Activated T-helper 1 cell treated with anti-CD3 and anti-CD28 coated beads, Interleukin-12 subunit alpha, Interleukin-12 subunit beta, Interleukin-2, Interleukin-4 antibody, amounts not matched to agents 30 ng/mL and 10 ng/mL and 1 ng/mL, durations not matched to agents 14 hours and 24 hours and 36 hours (primary cell): Measurements from ENCODE around the gene TFDP2. TPM values are rescaled to one million over a fixed set of nuclear protein-coding genes. Genes with fewer than 3 reads are reported as not detected.
"Not testable (repeated sequence)": the region's sequence is repeated elsewhere in the genome, so short reads cannot be mapped to it uniquely, and the experiment has no call there.

Experiments
- DNase-seq: peaks from one replicate; pipeline ENCODE4 v3.0.0; 2021; ENCODE audit warnings: low spot score
- H3K27ac Mint-ChIP-seq: one replicate; pipeline ENCODE4 v1.8.0; 2021; ENCODE audit warnings: mild to moderate bottlenecking, mixed read lengths
- H3K27me3 Mint-ChIP-seq: one replicate; pipeline ENCODE4 v1.8.0; 2022; ENCODE audit warnings: mild to moderate bottlenecking, moderate library complexity, mixed read lengths; ENCODE audit not compliant: insufficient read depth
- H3K36me3 Mint-ChIP-seq: one replicate; pipeline ENCODE4 v1.8.0; 2021; ENCODE audit warnings: low read depth, mixed read lengths
- H3K4me1 Mint-ChIP-seq: one replicate; pipeline ENCODE4 v1.8.0; 2021; ENCODE audit warnings: low read depth, mixed read lengths
- H3K4me3 Mint-ChIP-seq: one replicate; pipeline ENCODE4 v1.8.0; 2021; ENCODE audit warnings: mild to moderate bottlenecking, moderate library complexity, mixed read lengths
- H3K9me3 Mint-ChIP-seq: one replicate; pipeline ENCODE4 v1.8.0; 2021; ENCODE audit warnings: mixed read lengths
- intact Hi-C: fragments of 100-400 bp; cut with micrococcal nuclease; formaldehyde crosslinking; loops from one replicate; pipeline ENCODE4 v1.15.1; 2024
- total RNA-seq: library from RNA; stranded (reverse); gene quantifications from 2 replicates; pipeline ENCODE4 v1.2.3, GENCODE V29; 2022

Gene TFDP2
- total RNA-seq, 1 donor from 2014 or later: 19.7 TPM

DNA sequence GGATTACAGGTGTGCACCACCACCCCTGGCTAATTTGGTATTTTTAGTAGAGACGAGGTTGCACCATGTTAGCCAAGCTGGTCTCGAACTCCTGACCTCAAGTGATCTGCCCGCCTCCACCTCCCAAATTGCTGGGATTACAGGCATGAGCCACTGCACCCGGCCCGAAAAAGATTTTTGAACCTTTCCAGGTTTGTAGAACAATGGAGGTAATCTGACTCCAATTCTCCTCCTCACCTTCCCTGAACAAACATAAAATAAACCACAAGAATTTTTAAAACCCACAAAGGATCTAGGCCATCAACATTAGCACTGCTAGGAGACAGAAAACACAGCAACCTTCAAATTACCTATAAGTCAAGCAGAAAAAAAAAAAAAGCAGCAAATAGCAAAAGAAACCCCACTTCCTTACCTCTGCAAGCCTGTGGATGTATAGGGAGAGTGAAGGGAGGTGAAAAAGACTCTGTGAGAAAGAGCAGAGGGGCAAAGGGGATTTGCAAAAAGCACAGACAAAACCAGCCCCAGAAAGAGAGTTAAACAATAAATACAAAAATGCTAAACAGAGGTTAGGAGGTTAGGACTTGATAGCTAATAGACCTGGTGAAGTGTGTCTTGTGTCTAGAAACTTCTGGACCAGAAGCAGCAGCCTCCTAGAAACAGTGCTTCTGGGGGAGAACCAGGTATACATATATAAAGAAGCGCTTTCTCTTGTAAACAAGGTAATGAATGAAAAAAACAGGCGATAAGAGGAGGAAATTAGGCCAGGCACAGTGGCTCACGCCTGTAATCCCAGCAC is 32.1 kb downstream of the TFDP2 start:
- intact Hi-C loops: no loop called here
- Mint-ChIP-seq H3K27me3 (no peaks in the 10 kb centered on the region), H3K27ac (no peak overlapping the region), H3K4me1 (no peaks in the 10 kb centered on the region), H3K4me3 (no peak overlapping the region), H3K9me3 (no peaks in the 10 kb centered on the region), H3K36me3 (no peaks in the 10 kb centered on the region)
- DNase-seq: no peak

DNA sequence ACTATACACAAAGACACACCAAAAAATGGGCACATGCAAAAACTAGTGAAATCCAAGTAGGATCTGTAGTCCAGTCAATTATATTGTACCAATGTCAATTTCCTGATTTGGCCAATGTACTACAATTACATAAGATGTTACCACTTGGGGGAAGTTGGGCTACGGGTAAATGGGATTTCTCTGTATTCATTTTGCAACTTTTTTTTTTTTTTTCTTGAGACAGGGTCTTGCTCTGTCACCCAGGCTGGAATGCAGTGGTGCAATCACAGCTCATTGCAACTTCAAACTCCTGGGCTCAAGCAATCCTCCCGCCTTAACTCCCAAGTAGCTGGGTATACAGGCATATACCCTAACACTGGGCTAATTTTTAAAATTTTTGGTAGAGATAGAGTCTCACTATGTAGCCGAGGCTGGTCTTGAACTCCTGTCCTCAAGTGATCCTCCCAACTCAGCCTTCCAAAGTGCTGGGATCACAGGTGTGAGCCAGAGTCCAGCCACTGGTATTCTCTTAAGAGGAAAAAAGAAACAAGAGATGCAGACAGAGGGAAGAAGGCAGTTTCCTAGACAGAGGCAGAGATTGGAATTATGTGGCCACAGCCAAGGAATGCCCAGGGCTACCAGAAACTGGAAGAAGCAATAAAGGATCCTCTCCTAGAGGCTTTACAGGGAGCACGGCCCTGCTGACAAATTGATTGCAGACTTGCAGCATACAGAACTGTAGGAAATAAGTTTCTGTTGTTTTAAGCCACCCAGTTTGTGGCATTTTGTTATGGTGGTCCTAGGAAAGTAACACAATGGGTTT is 33.3 kb downstream of the TFDP2 start:
- no peaks in the 10 kb centered on the region for H3K27me3 Mint-ChIP-seq
- no peak overlapping the region for H3K27ac Mint-ChIP-seq
- no peaks in the 10 kb centered on the region for H3K9me3 Mint-ChIP-seq
- no peak overlapping the region for H3K4me3 Mint-ChIP-seq
- DNase-seq: no peak
- intact Hi-C loops: no loop called here
- H3K4me1 Mint-ChIP-seq: no peaks in the 10 kb centered on the region
- no peaks in the 10 kb centered on the region for H3K36me3 Mint-ChIP-seq

DNA sequence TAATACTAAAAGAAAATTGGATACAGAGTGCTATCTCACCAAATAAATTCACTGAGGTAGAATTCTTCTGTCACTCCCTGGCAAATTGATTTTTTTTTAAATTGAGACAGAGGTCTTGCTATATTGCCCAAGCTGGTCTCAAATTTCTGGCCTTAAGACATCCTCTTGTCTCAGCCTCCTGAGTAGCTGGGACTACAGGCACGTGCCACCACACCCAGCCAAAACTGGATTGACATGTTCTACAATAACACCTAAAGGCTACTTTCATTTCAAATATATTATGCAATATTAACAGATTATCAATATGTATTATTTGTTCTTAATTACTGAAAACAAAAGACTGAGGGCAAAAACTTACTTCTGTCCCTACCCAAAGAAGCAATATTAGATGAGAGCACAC is 36.7 kb downstream of the TFDP2 start:
- intact Hi-C loops: no loop called here
- no peaks in the 10 kb centered on the region for H3K4me1 Mint-ChIP-seq
- H3K4me3 Mint-ChIP-seq: no peak overlapping the region
- no peaks in the 10 kb centered on the region for H3K36me3 Mint-ChIP-seq
- no peak for DNase-seq
- H3K27ac Mint-ChIP-seq: no peak overlapping the region
- H3K27me3 Mint-ChIP-seq: no peaks in the 10 kb centered on the region
- H3K9me3 Mint-ChIP-seq: no peaks in the 10 kb centered on the region

DNA sequence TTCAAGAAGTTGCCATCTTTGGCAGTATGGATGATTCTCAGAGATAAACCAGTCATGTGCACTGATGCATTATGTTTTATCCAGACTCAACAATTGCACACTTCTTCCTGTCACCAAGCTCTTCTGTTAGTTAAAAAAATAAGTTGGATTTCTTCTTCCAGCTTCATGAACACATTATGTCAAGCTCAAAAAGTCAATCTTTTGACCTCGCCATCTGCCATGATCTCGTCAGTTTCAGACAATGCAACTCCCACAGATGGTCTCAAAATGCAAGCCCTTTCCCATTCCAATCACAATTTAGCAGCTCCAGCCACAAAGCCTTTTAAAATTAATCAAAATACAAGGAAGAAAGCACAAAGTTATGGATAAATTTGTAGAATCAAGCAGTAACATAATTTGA is 42.8 kb downstream of the TFDP2 start:
- H3K4me1 Mint-ChIP-seq: no peaks in the 10 kb centered on the region
- intact Hi-C loops: no loop called here
- H3K27ac Mint-ChIP-seq: no peak overlapping the region
- H3K27me3 Mint-ChIP-seq: peaks cover 3% of the 10 kb centered on the region
- no peaks in the 10 kb centered on the region for H3K9me3 Mint-ChIP-seq
- H3K36me3 Mint-ChIP-seq: no peaks in the 10 kb centered on the region
- no peak overlapping the region for H3K4me3 Mint-ChIP-seq
- no peak for DNase-seq

DNA sequence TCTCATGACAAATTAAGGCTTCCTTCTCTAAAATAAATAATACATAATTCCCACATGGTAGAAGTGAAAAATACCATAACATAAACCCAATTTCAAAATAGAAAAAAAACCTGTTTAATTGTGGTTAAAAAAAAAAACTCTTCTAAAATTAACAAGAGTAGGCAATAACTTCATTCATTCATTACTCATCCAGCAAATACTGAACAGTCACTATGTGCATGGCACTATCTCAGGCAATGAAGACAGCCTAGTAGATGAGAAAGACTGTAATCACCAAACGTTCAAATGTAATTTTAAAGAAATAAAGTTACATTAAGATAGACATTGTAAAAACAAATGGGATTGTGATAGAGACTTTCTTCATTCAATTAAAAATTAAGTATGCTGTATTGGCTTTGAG is 43.4 kb downstream of the TFDP2 start:
- Mint-ChIP-seq H3K27me3 (peaks cover 3% of the 10 kb centered on the region), H3K9me3 (no peaks in the 10 kb centered on the region), H3K4me1 (no peaks in the 10 kb centered on the region), H3K36me3 (no peaks in the 10 kb centered on the region), H3K27ac (no peak overlapping the region), H3K4me3 (no peak overlapping the region)
- intact Hi-C loops: no loop called here
- DNase-seq: no peak

DNA sequence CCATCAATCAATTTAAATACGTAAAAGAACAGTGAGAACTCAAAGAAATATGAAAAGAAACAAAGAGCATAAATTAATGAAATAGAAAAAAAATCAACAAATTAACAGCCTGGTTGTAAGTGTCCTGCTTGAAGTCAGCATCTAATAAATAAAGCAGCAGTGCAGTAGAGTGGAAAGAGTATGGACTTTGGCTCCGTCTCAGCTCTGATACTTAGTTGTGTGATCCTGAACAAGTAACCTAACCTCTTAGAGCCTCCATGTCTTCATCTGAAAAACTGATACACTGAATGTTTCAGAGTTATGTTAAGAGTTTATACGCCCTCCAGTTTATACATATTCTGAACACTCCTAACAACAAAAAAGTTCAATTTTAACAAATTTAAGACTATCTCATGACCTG is 44.6 kb downstream of the TFDP2 start:
- Mint-ChIP-seq H3K4me3 (no peak overlapping the region), H3K27ac (no peak overlapping the region), H3K36me3 (no peaks in the 10 kb centered on the region), H3K9me3 (no peaks in the 10 kb centered on the region), H3K27me3 (peaks cover 3% of the 10 kb centered on the region), H3K4me1 (no peaks in the 10 kb centered on the region)
- intact Hi-C loops: no loop called here
- DNase-seq: no peak

DNA sequence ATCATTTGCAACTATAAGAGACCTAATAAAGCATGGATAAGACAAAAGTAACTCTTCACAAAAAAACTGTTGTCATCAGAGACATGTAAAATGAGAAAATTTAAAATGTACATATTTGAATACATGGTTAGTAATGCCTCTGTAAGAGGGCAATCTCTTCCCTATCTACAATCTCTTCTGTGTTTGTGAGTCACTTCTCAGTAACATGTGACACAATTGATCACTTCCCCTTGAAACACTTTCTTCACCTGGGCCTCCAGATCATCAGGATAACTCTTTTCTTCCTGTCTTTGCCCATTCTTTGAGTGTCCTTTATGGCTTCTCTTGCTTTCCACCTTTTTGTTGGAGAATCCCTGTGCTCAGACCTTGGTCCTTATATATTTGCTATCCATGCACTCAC is 50.4 kb downstream of the TFDP2 start:
- Mint-ChIP-seq H3K4me1 (peaks cover 5% of the 10 kb centered on the region), H3K36me3 (peaks cover 2% of the 10 kb centered on the region), H3K4me3 (no peak overlapping the region), H3K9me3 (no peaks in the 10 kb centered on the region), H3K27me3 (no peaks in the 10 kb centered on the region), H3K27ac (no peak overlapping the region)
- intact Hi-C loops: no loop called here
- DNase-seq: no peak

DNA sequence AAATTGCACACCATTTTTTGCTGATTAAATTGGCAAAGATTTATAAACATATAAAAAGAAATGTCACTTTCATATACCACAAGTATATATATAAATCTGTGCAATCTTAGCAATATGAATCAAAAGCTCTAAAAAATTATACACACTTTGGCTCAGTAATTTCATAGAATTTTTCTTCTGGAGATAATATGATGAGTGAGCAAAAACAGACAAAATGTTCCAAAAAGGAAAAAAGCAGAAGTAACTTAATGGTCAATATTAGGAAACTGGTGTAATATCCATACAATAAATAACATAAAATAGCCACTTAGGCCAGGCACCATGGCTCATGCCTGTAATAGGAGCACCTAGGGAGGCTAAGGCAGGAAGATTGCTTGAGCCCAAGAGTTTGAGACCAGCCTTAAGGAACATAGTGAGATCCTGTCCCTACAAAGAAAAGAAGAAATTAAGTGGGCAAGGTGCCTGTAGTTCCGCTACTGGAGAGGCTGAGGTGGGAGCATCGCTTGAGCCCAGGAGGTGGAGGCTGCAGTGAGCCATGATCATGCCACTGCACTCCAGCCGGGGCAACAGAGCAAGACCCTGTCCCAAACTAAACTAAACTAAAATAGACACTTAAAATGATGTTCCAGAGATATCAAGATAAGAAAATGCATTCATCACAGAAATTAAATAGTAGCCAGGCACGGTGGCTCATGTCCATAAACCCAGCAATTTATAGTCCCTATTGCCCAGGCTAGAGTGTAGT is 52.1 kb downstream of the TFDP2 start:
- intact Hi-C loops: no loop called here
- no peak for DNase-seq
- peaks cover 5% of the 10 kb centered on the region for H3K4me1 Mint-ChIP-seq
- H3K9me3 Mint-ChIP-seq: no peaks in the 10 kb centered on the region
- peaks cover 2% of the 10 kb centered on the region for H3K36me3 Mint-ChIP-seq
- no peak overlapping the region for H3K27ac Mint-ChIP-seq
- H3K4me3 Mint-ChIP-seq: no peak overlapping the region
- no peaks in the 10 kb centered on the region for H3K27me3 Mint-ChIP-seq

DNA sequence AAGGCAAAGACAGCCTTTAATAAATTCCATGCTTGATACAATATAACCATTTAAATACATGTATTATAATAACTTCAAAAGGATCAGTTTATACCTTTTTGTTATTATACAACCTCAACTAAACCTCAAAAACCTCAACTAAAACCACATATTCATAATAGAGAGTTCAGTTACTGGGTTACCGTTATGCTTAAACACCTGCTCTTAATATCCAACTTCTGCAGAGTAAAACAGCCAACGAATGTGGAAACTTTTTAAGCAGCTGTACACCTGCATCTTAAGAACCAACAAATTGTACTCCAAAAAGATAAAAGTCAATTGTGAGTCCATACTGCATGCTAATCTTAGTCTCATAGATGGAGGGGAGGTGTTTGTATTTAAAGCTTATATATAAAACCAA is 53.5 kb downstream of the TFDP2 start:
- Mint-ChIP-seq H3K4me1 (peaks cover 5% of the 10 kb centered on the region), H3K4me3 (no peak overlapping the region), H3K27ac (no peak overlapping the region), H3K36me3 (peaks cover 2% of the 10 kb centered on the region), H3K27me3 (no peaks in the 10 kb centered on the region), H3K9me3 (no peaks in the 10 kb centered on the region)
- intact Hi-C loops: no loop called here
- no peak for DNase-seq

DNA sequence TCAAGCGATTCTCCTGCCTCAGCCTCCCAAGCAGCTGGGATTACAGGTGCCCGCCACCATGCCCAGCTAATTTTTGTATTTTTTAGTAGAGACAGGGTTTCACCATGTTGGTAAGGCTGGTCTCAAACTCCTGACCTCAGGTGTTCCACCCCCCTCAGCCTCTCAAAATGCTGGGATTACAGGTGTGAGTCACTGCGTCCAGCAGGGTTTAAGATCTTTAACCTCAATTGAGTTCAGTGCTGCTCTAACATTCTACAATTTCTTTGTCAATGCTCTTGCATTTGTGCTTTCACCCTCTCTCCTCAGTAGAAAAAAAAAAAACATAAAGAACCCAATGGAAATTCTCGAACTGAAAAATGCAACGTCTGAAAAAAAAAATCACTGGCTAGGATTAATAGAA is 60.4 kb downstream of the TFDP2 start:
- H3K27me3 Mint-ChIP-seq, H3K27ac Mint-ChIP-seq, H3K4me1 Mint-ChIP-seq, H3K36me3 Mint-ChIP-seq, H3K4me3 Mint-ChIP-seq, intact Hi-C loops, DNase-seq, H3K9me3 Mint-ChIP-seq: not testable (repeated sequence)

DNA sequence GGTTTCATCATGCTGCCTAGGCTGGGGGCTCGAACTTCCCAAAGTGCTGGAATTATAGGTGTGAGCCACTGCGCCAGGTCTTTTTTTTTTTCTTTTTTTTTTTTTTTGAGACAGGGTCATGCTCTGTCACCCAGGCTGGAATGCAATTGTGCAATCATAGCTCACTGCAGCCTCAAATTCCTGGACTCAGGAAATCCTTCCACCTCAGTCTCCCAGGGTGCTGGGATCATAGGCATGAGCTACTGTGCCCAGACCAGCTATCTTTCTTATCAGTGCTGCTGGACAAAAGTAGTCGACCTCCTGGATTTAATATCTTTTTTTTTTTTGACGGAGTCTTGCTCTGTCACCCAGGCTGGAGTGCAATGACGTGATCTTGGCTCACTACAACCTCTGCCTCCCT is 60.8 kb downstream of the TFDP2 start:
- no peaks in the 10 kb centered on the region for H3K27me3 Mint-ChIP-seq
- no peak for DNase-seq
- peaks cover 1% of the 10 kb centered on the region for H3K36me3 Mint-ChIP-seq
- no peaks in the 10 kb centered on the region for H3K9me3 Mint-ChIP-seq
- no peak overlapping the region for H3K27ac Mint-ChIP-seq
- intact Hi-C loops: no loop called here
- H3K4me1 Mint-ChIP-seq: no peaks in the 10 kb centered on the region
- no peak overlapping the region for H3K4me3 Mint-ChIP-seq

DNA sequence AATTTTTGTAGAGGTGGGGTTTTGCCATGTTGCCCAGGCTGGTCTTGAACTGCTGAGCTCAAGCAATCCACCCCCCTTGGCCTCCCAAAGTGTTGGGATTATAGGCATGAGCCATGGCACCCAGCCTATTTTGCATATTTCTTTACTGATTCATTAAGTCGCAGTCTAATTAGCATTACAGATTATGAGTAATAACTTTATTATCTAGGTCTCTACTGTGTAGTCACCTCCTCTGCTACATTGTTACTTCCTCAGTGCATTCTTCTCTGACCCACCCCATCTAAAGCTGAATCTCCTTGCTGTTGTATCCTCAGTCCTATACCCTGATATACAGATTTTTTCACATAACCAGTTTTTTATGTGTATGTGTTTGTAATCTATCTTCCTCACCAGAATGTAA is 61.7 kb downstream of the TFDP2 start:
- no peak for DNase-seq
- H3K27me3 Mint-ChIP-seq: no peaks in the 10 kb centered on the region
- intact Hi-C loops: no loop called here
- no peaks in the 10 kb centered on the region for H3K4me1 Mint-ChIP-seq
- H3K4me3 Mint-ChIP-seq: no peak overlapping the region
- H3K27ac Mint-ChIP-seq: no peak overlapping the region
- H3K36me3 Mint-ChIP-seq: peaks cover 1% of the 10 kb centered on the region
- H3K9me3 Mint-ChIP-seq: no peaks in the 10 kb centered on the region

DNA sequence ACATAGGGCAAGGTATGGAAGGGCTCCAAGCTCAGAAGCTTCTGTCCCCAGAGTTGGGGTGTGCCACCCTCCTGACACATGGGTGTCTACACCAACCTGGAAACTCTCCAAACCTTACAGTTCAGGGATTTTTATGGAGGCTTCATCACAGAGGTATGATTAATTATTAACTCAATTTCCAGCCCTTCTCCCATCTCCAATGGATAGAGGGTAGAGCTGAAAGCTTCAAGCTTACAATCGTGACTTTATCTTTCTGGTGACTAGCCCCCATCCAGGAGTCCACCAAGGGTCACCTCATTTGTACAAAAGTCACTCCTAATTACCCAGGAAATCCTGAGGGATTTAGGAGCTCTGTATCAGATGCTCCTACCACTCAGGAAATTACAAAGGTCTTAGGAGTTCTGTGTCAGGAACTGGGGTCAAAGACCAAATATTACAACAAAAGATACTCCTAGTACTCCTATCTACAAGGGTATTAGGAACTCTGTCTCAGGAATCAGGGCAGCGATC is 62.7 kb downstream of the TFDP2 start:
- H3K9me3 Mint-ChIP-seq: no peaks in the 10 kb centered on the region
- no peak for DNase-seq
- H3K36me3 Mint-ChIP-seq: peaks cover 1% of the 10 kb centered on the region
- H3K4me3 Mint-ChIP-seq: no peak overlapping the region
- intact Hi-C loops: no loop called here
- no peak overlapping the region for H3K27ac Mint-ChIP-seq
- H3K27me3 Mint-ChIP-seq: peaks cover 2% of the 10 kb centered on the region
- no peaks in the 10 kb centered on the region for H3K4me1 Mint-ChIP-seq
